ENCODE results near the gene HM13. TPM values are rescaled to one million over a fixed set of nuclear protein-coding genes. Genes with fewer than 3 reads are reported as not detected.
"Not testable (repeated sequence)": the region's sequence is repeated elsewhere in the genome, so short reads cannot be mapped to it uniquely, and the experiment has no call there.

Gene HM13
- total RNA-seq, 1 donor, result 62.0 TPM

GRCh38 chr20:31489152-31489551 is 25.1 kb upstream of the HM13 start:
- Histone ChIP-seq H3K27me3 (ENCODE audit: insufficient read depth, low read length) (peaks cover 20% of the 10 kb centered on the region), H3K4me1 (ENCODE audit: insufficient read depth, low read length) (no peaks in the 10 kb centered on the region), H3K9me3 (ENCODE audit: low read depth, low read length) (no peaks in the 10 kb centered on the region), H3K4me3 (ENCODE audit: low read length) (no peak overlapping the region)

GRCh38 chr20:31490752-31491151 is 23.5 kb upstream of the HM13 start:
- H3K27me3 ChIP-seq (ENCODE audit: insufficient read depth, low read length), result peaks cover 8% of the 10 kb centered on the region
- no peaks in the 10 kb centered on the region for H3K4me1 ChIP-seq (ENCODE audit: insufficient read depth, low read length)
- no peaks in the 10 kb centered on the region for H3K9me3 ChIP-seq (ENCODE audit: low read depth, low read length)
- H3K4me3 ChIP-seq (ENCODE audit: low read length), result no peak overlapping the region

- Histone ChIP-seq H3K9me3 (ENCODE audit: low read depth, low read length) (no peaks in the 10 kb centered on the region), H3K27me3 (ENCODE audit: insufficient read depth, low read length) (no peaks in the 10 kb centered on the region), H3K4me1 (ENCODE audit: insufficient read depth, low read length) (no peaks in the 10 kb centered on the region), H3K4me3 (ENCODE audit: low read length) (no peak overlapping the region)
Observed at GRCh38 chr20:31494131-31494530, 20.1 kb upstream of the HM13 start.

DNA sequence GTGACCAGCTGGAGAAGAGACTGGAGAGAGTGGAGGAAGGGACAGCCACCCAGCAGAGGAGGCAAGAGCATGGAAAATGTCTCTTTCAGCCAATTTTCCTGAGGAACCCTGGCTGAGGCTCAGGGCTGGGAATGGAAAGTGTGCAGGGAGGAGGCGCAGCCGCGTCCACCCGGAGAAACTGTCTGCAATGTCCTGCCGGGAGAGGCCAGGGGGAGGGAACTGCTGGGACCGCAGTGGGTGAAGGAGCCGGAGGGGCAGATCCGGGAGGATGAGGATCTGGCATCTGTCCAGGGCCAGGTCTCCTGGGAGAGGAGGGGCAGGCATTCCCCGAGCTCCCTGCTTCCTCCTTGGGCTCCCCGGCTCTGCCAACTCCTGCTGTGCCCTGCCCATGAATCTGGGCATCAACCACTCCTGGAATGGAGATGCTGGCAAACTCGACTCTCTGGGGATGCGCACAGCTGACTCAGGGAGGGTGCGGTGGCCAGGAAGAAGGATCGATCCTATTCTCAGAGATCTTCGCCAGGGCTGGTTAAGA is 17.4 kb upstream of the HM13 start:
- Histone ChIP-seq H3K9me3 (ENCODE audit: low read depth, low read length) (no peaks in the 10 kb centered on the region), H3K4me3 (ENCODE audit: low read length) (no peak overlapping the region), H3K4me1 (ENCODE audit: insufficient read depth, low read length) (no peaks in the 10 kb centered on the region), H3K27me3 (ENCODE audit: insufficient read depth, low read length) (no peaks in the 10 kb centered on the region)

DNA sequence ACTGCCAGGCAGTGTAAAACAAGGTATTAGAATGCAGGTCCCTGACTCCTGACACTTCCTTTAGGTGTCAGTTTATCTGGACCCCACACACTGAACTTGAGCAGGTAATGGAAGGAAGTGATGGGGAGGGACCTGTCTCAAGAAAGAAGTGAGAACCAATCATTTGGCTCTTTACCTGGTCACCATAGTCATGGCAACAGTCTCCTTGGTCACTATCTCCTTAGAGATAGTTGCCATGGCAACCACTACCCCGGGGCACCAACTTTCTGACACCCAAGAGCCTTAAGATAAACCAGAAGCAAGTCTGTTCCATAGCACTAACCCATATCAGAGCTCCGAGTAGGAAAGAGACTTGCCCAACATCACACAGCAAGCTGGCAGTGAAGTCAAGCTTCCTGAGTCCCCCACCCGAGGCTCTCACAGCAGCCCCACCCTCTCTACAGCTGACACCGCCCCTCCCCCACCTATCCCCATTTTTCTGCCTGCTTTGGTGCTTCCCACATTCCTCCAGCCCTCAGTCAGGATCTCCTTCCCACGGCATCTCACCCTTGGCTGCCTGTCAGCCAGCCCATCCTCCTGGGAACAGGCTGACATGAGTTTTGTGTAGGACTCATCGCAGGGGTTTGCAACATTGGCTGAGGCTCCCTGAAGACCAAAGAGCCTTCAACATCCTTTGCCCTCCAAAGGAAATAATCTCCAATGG is 16.3 kb upstream of the HM13 start:
- no peaks in the 10 kb centered on the region for H3K9me3 ChIP-seq (ENCODE audit: low read depth, low read length)
- H3K27me3 ChIP-seq (ENCODE audit: insufficient read depth, low read length), result no peaks in the 10 kb centered on the region
- H3K4me1 ChIP-seq (ENCODE audit: insufficient read depth, low read length), result no peaks in the 10 kb centered on the region
- no peak overlapping the region for H3K4me3 ChIP-seq (ENCODE audit: low read length)

DNA sequence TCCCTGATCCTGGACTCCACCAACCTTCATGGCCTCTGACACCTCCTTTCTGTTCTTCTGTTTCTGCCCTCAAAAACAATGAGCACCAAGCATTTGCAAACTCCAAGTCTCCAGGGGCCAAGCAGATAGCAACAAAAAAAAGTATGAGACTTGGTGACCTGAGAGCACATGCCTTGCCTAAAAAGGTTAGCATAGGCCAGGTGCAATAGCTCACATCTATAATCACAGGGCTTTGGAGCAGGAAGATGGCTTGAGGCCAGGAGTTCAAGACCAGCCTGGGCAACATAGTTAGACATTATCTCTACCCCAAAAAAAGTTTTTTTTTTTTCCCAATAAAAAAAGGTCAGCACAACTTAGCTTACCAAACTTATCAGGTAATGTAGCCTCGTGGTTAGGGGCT is 13.7 kb upstream of the HM13 start:
- no peaks in the 10 kb centered on the region for H3K4me1 ChIP-seq (ENCODE audit: insufficient read depth, low read length)
- H3K9me3 ChIP-seq (ENCODE audit: low read depth, low read length), result no peaks in the 10 kb centered on the region
- no peaks in the 10 kb centered on the region for H3K27me3 ChIP-seq (ENCODE audit: insufficient read depth, low read length)

DNA sequence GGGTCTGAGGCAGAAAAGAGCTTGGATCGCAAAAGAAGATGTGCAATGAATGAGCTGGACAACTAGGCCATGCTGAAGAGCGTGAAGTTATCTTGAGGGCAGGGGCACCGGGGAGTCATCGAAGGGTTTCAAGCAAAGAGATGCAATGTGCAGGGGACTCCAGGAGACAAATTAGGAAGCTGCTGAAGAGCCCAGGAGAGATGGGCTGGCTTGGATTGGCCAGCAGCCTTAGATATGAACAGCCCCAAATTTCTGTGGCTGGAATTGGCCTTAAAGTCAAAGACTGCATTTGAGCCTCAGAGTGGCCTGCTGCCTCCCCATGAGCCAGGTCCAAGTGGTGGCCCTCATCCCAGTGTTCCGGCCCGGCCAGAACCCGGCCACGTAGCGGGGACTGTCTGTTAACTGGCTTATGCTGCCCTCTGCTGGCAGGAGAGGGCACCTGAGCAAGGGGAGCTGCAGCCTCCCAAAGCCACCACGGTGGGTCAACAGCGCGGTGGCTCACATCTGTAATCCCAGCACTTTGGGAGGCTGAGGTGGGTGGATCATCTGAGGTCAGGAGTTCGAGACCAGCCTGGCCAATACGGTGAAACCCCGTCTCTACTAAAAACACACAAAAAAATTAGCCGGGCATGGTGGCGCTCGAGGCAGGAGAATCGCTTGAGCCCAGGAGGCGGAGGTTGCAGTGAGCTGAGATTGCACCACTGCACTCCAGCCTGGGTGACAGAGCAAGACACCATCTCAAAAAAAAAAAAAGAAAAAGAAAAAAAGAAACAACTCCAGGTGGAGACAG is 11.2 kb upstream of the HM13 start:
- not testable (repeated sequence) for H3K9me3 ChIP-seq (ENCODE audit: low read depth, low read length); H3K4me1 ChIP-seq (ENCODE audit: insufficient read depth, low read length); H3K27me3 ChIP-seq (ENCODE audit: insufficient read depth, low read length); H3K4me3 ChIP-seq (ENCODE audit: low read length)

More for the DNA sequence above, 13.7 kb upstream of the HM13 start:
- H3K4me3 ChIP-seq (ENCODE audit: low read length), result no peak overlapping the region

DNA sequence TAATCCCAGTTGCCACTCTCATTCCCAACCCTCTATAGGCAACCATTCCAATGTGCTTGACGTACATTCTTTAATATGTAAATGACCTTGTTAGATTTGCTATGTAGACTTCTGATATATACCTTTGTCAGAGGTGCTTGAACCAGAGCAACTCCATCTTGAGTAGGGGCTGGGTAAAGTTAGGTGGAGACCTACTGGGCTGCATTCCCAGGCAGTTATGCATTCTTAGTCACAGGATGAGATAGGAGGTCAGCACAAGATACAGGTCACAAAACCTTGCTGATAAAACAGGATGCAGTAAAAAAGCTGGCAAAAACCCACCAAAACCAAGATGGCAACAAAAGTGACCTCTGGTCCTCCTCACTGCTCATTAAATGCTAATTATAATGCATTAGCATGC is 8.3 kb upstream of the HM13 start:
- Histone ChIP-seq H3K4me3 (ENCODE audit: low read length) (no peak overlapping the region), H3K9me3 (ENCODE audit: low read depth, low read length) (no peaks in the 10 kb centered on the region), H3K4me1 (ENCODE audit: insufficient read depth, low read length) (no peaks in the 10 kb centered on the region), H3K27me3 (ENCODE audit: insufficient read depth, low read length) (no peaks in the 10 kb centered on the region)

DNA sequence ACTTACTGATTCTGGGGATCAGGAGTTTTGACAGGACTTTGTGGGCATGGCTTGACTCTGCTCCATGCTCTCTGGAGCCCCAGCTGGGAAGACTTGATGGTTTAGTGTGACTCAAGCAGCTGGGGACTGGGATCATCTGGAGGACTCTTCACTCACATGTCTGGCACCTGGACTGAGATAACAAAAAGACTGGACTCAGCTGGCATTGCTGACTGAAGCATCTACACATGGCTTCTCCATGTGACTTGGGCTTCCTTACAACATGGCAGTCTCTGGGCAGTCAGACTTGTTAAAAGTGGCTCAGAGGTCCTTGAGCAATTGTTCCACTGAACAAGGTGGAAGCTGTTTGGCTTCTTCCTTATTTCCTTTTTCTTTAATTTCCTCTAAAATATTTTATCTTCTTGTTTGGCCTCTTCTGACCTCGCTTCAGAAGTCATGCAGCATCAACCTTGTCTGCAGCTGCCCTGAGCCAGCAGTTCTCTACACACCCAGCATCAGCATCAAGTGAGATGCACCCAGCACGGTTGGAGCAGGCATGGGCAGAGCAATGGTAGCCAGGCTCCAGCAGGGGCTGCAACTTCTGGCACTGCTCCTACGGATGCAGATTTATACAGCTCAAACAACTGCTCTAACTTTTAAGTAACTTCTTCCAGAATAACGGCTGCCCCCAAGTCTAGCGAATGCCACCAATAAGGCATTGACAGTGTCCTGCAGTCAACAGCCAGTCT is 5.6 kb upstream of the HM13 start:
- Histone ChIP-seq H3K9me3 (ENCODE audit: low read depth, low read length) (no peaks in the 10 kb centered on the region), H3K4me1 (ENCODE audit: insufficient read depth, low read length) (no peaks in the 10 kb centered on the region), H3K4me3 (ENCODE audit: low read length) (no peak overlapping the region), H3K27me3 (ENCODE audit: insufficient read depth, low read length) (no peaks in the 10 kb centered on the region)

DNA sequence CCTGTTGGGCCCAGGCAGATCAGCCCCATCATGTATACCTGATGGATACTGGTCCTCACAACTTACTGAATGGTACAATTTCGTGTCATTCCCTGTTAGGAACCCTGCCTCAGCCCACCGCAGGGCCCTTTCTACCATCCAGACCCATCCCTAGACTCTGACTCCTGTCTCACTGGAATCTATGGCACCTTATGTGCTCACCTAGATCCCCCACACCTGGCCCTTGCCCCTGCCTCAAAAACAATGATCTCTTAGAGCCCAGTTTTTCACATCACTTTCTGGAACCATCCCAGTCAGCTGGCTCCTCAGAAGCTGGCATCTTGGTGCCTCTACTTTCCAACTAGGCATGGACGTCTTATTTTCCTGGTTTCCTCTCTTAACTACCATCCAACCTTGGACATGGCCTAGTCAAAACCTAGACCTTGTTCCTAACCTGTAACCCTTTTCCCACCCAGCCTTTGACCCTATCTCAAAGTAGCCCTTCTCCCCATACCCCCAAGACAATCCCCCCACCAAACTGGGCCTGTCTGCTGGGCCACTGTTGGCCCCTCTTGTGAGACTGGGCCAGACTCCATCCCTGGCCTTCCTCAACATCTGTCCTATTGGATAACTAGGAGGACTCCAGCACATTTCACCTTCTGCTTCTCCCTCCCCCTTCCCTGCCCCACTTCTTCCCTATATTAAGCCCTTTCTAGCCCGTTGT is 981 bp downstream of the HM13 start:
- H3K4me1 ChIP-seq (ENCODE audit: insufficient read depth, low read length), result peaks cover 48% of the 10 kb centered on the region

GRCh38 chr20:31515775-31516107 is 1.5 kb downstream of the HM13 start:
- peaks cover 54% of the 10 kb centered on the region for H3K4me1 ChIP-seq (ENCODE audit: insufficient read depth, low read length)
- H3K4me3 ChIP-seq (ENCODE audit: low read length), result peak overlapping the region; percentile 84
- H3K27me3 ChIP-seq (ENCODE audit: insufficient read depth, low read length), result no peaks in the 10 kb centered on the region
- no peaks in the 10 kb centered on the region for H3K9me3 ChIP-seq (ENCODE audit: low read depth, low read length)

More for the DNA sequence above, 981 bp downstream of the HM13 start:
- Histone ChIP-seq H3K9me3 (ENCODE audit: low read depth, low read length) (no peaks in the 10 kb centered on the region), H3K4me3 (ENCODE audit: low read length) (peak overlapping the region; percentile 84), H3K27me3 (ENCODE audit: insufficient read depth, low read length) (no peaks in the 10 kb centered on the region)

DNA sequence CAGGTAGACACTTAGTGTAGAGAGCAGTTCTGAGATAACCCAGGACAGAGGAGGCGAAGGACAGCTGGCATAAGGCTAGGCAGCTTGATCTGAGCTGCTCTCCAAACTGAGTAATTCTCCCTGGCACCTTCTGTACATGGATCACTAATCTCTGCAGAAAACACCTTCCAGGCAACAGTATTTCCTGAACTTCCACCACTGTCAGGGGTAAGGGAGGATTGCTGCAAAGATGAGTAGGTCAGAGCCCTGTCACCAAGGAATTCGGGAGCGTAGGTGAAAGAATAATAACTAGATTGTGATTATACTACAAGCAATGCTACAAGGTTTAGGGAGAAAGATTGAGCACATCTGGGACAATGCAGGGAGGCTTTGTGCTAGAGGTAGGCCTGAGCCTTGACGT is 1.9 kb downstream of the HM13 start:
- Histone ChIP-seq H3K4me3 (ENCODE audit: low read length) (no peak overlapping the region), H3K9me3 (ENCODE audit: low read depth, low read length) (no peaks in the 10 kb centered on the region), H3K27me3 (ENCODE audit: insufficient read depth, low read length) (no peaks in the 10 kb centered on the region), H3K4me1 (ENCODE audit: insufficient read depth, low read length) (peaks cover 58% of the 10 kb centered on the region)

- Histone ChIP-seq H3K9me3 (ENCODE audit: low read depth, low read length) (no peaks in the 10 kb centered on the region), H3K4me3 (ENCODE audit: low read length) (no peak overlapping the region), H3K4me1 (ENCODE audit: insufficient read depth, low read length) (peaks cover 63% of the 10 kb centered on the region), H3K27me3 (ENCODE audit: insufficient read depth, low read length) (no peaks in the 10 kb centered on the region)
Observed at GRCh38 chr20:31516651-31517050, 2.4 kb downstream of the HM13 start.

DNA sequence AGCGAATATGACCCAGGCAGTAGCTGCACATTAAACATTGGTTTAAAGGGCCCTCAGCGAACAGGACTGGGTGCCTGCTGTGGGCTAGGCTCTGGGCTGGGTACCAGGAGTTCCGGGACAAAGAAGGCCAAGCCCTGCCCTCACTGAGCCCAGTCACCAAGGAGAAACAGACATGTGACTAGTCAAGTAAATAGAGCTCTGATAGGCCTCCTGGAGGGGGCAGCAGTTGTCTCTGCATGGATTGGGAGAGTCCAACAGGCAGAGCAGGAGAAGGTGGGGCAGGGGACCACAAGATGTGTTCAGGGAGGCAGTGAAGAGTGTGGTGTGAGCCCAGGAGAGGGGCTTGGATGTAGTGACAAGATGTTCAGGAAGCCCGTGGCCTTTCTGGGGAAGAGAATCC is 3.1 kb downstream of the HM13 start:
- peaks cover 70% of the 10 kb centered on the region for H3K4me1 ChIP-seq (ENCODE audit: insufficient read depth, low read length)
- no peaks in the 10 kb centered on the region for H3K9me3 ChIP-seq (ENCODE audit: low read depth, low read length)
- H3K4me3 ChIP-seq (ENCODE audit: low read length), result no peak overlapping the region
- H3K27me3 ChIP-seq (ENCODE audit: insufficient read depth, low read length), result no peaks in the 10 kb centered on the region

DNA sequence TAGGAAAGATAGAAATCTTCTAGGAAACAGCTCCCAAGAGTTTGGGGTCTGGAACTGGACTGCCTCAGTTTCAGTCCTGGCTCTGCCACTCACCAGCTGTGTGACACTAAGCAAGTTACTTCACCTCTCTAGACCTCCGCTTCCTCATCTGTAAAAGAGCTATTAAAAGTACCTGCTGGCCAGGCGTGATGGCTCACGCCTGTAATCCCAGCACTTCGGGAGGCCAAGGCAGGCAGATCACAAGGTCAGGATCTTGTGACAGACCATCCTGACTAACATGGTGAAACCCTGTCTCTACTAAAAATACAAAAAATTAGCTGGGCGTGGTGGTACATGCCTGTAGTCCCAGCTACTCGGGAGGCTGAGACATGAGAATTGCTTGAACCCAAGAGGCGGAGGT is 7.0 kb downstream of the HM13 start:
- H3K4me3 ChIP-seq (ENCODE audit: low read length); H3K9me3 ChIP-seq (ENCODE audit: low read depth, low read length); H3K27me3 ChIP-seq (ENCODE audit: insufficient read depth, low read length): not testable (repeated sequence)
- H3K4me1 ChIP-seq (ENCODE audit: insufficient read depth, low read length), result peaks cover 87% of the 10 kb centered on the region
